SJCRH30 (cell line): ENCODE data around the gene ERBB3. TPM values are rescaled to one million over a fixed set of nuclear protein-coding genes. Genes with fewer than 3 reads are reported as not detected.
"Not testable (repeated sequence)": the region's sequence is repeated elsewhere in the genome, so short reads cannot be mapped to it uniquely, and the experiment has no call there.

ENCODE experiments used
- DNase-seq, 2 experiments: peaks; one replicate each; pipeline ENCODE4 v3.0.0-alpha.2; 2015 to 2020
- H3K27ac ChIP-seq: fragments of 250-450 bp; sonication (Bioruptor Pico); 2 replicates; pipeline ENCODE4 v1.5.1; 2020; ENCODE audit warnings: mild to moderate bottlenecking, moderate library complexity
- H3K27me3 ChIP-seq: fragments of 250-450 bp; sonication (Bioruptor Pico); 2 replicates; pipeline ENCODE4 v1.5.1; 2020; ENCODE audit warnings: mild to moderate bottlenecking, moderate library complexity
- H3K36me3 ChIP-seq: fragments of 250-450 bp; sonication (Bioruptor Pico); 2 replicates; pipeline ENCODE4 v1.5.1; 2020; ENCODE audit warnings: mild to moderate bottlenecking, moderate library complexity
- H3K4me1 ChIP-seq: fragments of 250-450 bp; sonication (Bioruptor Pico); 2 replicates; pipeline ENCODE4 v1.5.1; 2020; ENCODE audit warnings: mild to moderate bottlenecking, moderate library complexity
- H3K4me3 ChIP-seq: fragments of 250-450 bp; sonication (Bioruptor Pico); 2 replicates; pipeline ENCODE4 v1.5.1; 2020; ENCODE audit warnings: mild to moderate bottlenecking, moderate library complexity
- H3K9me3 ChIP-seq: fragments of 250-450 bp; sonication (Bioruptor Pico); replicated peaks from 2 replicates; pipeline ENCODE4 v1.5.1; 2020; ENCODE audit warnings: mild to moderate bottlenecking, moderate library complexity
- total RNA-seq: library from RNA; depleted of rRNA; stranded (reverse); fragments of >200 nt; shearing (Covaris generic); gene quantifications from 2 replicates; pipeline ENCODE4 v1.2.3, GENCODE V29; 2014

ERBB3 gene
- total RNA-seq, 1 experiment from 2014 or later, result 38.0 TPM

GRCh38 chr12:56116267-56117081 is 36.5 kb downstream of the ERBB3 start, which contains the start of gene RPL41:
RPL41 (plus strand) TSS chr12:56116633.
- DNase-seq, result peak; percentile 92 to 97
- no peaks in the 10 kb centered on the region for H3K9me3 ChIP-seq
- peak within 1 kb of the TSS; percentile 93 for H3K27ac ChIP-seq
- peak within 1 kb of the TSS; percentile 73 for H3K4me3 ChIP-seq
- H3K27me3 ChIP-seq, result no peaks in the 10 kb centered on the region; the same call in 1 of the 2 replicates
- H3K36me3 ChIP-seq, result peaks cover 32% of the 10 kb centered on the region
- H3K4me1 ChIP-seq, result peaks cover 21% of the 10 kb centered on the region

- not testable (repeated sequence) for H3K27me3 ChIP-seq, DNase-seq, H3K9me3 ChIP-seq
- Histone ChIP-seq H3K27ac (peak overlapping the region; percentile 93), H3K4me1 (peaks cover 21% of the 10 kb centered on the region), H3K36me3 (peaks cover 25% of the 10 kb centered on the region), H3K4me3 (peak overlapping the region; percentile 73)
Observed at GRCh38 chr12:56117082-56117706, 37.2 kb downstream of the ERBB3 start.

GRCh38 chr12:56117778-56118687 is 38.1 kb downstream of the ERBB3 start, which contains the start of gene ZC3H10:
ZC3H10 (plus strand) TSS chr12:56118266; CDS start chr12:56120563, 2,297 bp downstream.
- H3K36me3 ChIP-seq, result peaks cover 19% of the 10 kb centered on the region
- no peaks in the 10 kb centered on the region for H3K9me3 ChIP-seq
- H3K27me3 ChIP-seq, result no peaks in the 10 kb centered on the region; the same call in 1 of the 2 replicates
- H3K27ac ChIP-seq, result peak within 1 kb of the TSS; percentile 93
- peak; percentile 99 for DNase-seq
- H3K4me1 ChIP-seq, result peaks cover 21% of the 10 kb centered on the region
- peak within 1 kb of the TSS; percentile 73 for H3K4me3 ChIP-seq

GRCh38 chr12:56118688-56119357 is 38.9 kb downstream of the ERBB3 start:
- peaks cover 13% of the 10 kb centered on the region for H3K36me3 ChIP-seq
- H3K27me3 ChIP-seq, result no peaks in the 10 kb centered on the region; the same call in 1 of the 2 replicates
- H3K9me3 ChIP-seq, result no peaks in the 10 kb centered on the region
- peak overlapping the region; percentile 73 for H3K4me3 ChIP-seq
- peaks cover 21% of the 10 kb centered on the region for H3K4me1 ChIP-seq
- H3K27ac ChIP-seq, result peak overlapping the region; percentile 20; the same call in 1 of the 2 replicates
- no peak for DNase-seq

GRCh38 chr12:56119361-56119796 is 39.4 kb downstream of the ERBB3 start:
- H3K36me3 ChIP-seq, result peaks cover 13% of the 10 kb centered on the region
- H3K4me3 ChIP-seq, result no peak overlapping the region
- peaks cover 21% of the 10 kb centered on the region for H3K4me1 ChIP-seq
- H3K9me3 ChIP-seq, result no peaks in the 10 kb centered on the region
- no peaks in the 10 kb centered on the region; the same call in 1 of the 2 replicates for H3K27me3 ChIP-seq
- peak; percentile 92 to 94 for DNase-seq
- peak overlapping the region; percentile 4; the same call in 1 of the 2 replicates for H3K27ac ChIP-seq

- Histone ChIP-seq H3K4me3 (no peak overlapping the region), H3K9me3 (no peaks in the 10 kb centered on the region), H3K27ac (peak overlapping the region; percentile 4; the same call in 1 of the 2 replicates), H3K36me3 (peaks cover 13% of the 10 kb centered on the region), H3K4me1 (peaks cover 19% of the 10 kb centered on the region), H3K27me3 (no peaks in the 10 kb centered on the region; the same call in 1 of the 2 replicates)
- peak in 1 of 2 experiments; percentile 35 for DNase-seq
Observed at GRCh38 chr12:56120158-56120846, 40.3 kb downstream of the ERBB3 start.

GRCh38 chr12:56121204-56121870 is 41.4 kb downstream of the ERBB3 start:
- peaks cover 18% of the 10 kb centered on the region for H3K4me1 ChIP-seq
- no peaks in the 10 kb centered on the region for H3K9me3 ChIP-seq
- no peak for DNase-seq
- peaks cover 13% of the 10 kb centered on the region for H3K36me3 ChIP-seq
- H3K27me3 ChIP-seq, result no peaks in the 10 kb centered on the region; the same call in 1 of the 2 replicates
- H3K4me3 ChIP-seq, result no peak overlapping the region
- no peak overlapping the region for H3K27ac ChIP-seq

- H3K27me3 ChIP-seq, result no peaks in the 10 kb centered on the region
- no peaks in the 10 kb centered on the region for H3K9me3 ChIP-seq
- H3K27ac ChIP-seq, result no peak overlapping the region
- no peak for DNase-seq
- H3K36me3 ChIP-seq, result peaks cover 2% of the 10 kb centered on the region
- no peak overlapping the region for H3K4me3 ChIP-seq
- peaks cover 28% of the 10 kb centered on the region for H3K4me1 ChIP-seq
Observed at GRCh38 chr12:56122637-56123036, 42.7 kb downstream of the ERBB3 start.

GRCh38 chr12:56124133-56124532 is 44.2 kb downstream of the ERBB3 start:
- peaks cover 24% of the 10 kb centered on the region for H3K4me1 ChIP-seq
- H3K27ac ChIP-seq, result no peak overlapping the region
- H3K4me3 ChIP-seq, result no peak overlapping the region
- no peak for DNase-seq
- no peaks in the 10 kb centered on the region for H3K36me3 ChIP-seq
- H3K9me3 ChIP-seq, result no peaks in the 10 kb centered on the region
- no peaks in the 10 kb centered on the region for H3K27me3 ChIP-seq

GRCh38 chr12:56126732-56127239 is 46.8 kb downstream of the ERBB3 start:
- no peak overlapping the region; the same call in 1 of the 2 replicates for H3K4me3 ChIP-seq
- peaks cover 14% of the 10 kb centered on the region for H3K4me1 ChIP-seq
- H3K27ac ChIP-seq, result no peak overlapping the region
- H3K36me3 ChIP-seq, result peaks cover 11% of the 10 kb centered on the region; the same call in 1 of the 2 replicates
- H3K27me3 ChIP-seq, result no peaks in the 10 kb centered on the region
- DNase-seq, result no peak
- no peaks in the 10 kb centered on the region for H3K9me3 ChIP-seq

- peaks cover 16% of the 10 kb centered on the region for H3K36me3 ChIP-seq
- DNase-seq, result no peak
- H3K27ac ChIP-seq, result peak overlapping the region; percentile 51
Observed at GRCh38 chr12:56127485-56127887, 47.5 kb downstream of the ERBB3 start.

GRCh38 chr12:56127888-56128669 is 48.1 kb downstream of the ERBB3 start, which contains the start of gene ESYT1:
ESYT1 (plus strand) TSS chr12:56128267; CDS start chr12:56128320, 53 bp downstream.
- DNase-seq, result peak; percentile 99 to 100

More at GRCh38 chr12:56127485-56127887, 47.5 kb downstream of the ERBB3 start:
- H3K9me3 ChIP-seq, result no peaks in the 10 kb centered on the region
- H3K4me3 ChIP-seq, result peak overlapping the region; percentile 51
- H3K4me1 ChIP-seq, result peaks cover 14% of the 10 kb centered on the region
- H3K27me3 ChIP-seq, result no peaks in the 10 kb centered on the region

More at GRCh38 chr12:56127888-56128669, 48.1 kb downstream of the ERBB3 start, which contains the start of gene ESYT1:
- H3K4me3 ChIP-seq, result peak within 1 kb of the TSS; percentile 74
- peak within 1 kb of the TSS; percentile 51 for H3K27ac ChIP-seq
- peaks cover 14% of the 10 kb centered on the region for H3K4me1 ChIP-seq
- no peaks in the 10 kb centered on the region for H3K27me3 ChIP-seq
- H3K9me3 ChIP-seq, result no peaks in the 10 kb centered on the region
- H3K36me3 ChIP-seq, result peaks cover 19% of the 10 kb centered on the region
